H9 (cell line): Measurements from ENCODE around the gene PTK6. TPM values are rescaled to one million over a fixed set of nuclear protein-coding genes. Genes with fewer than 3 reads are reported as not detected.
"Not testable (repeated sequence)": the region's sequence is repeated elsewhere in the genome, so short reads cannot be mapped to it uniquely, and the experiment has no call there.

ENCODE experiments used
- DNase-seq: peaks from one replicate; pipeline ENCODE4 v3.0.0-alpha.2; 2017
- H2AFZ ChIP-seq: one replicate; pipeline ENCODE4 v1.6.1; 2013; ENCODE audit warnings: mild to moderate bottlenecking, low read length, control low read depth, moderate library complexity
- H2AK5ac ChIP-seq: 2 replicates; pipeline ENCODE4 v1.6.1; 2013; ENCODE audit warnings: low read length, control low read depth, mixed read lengths; ENCODE audit not compliant: insufficient read length
- H2BK120ac ChIP-seq: one replicate; pipeline ENCODE4 v1.6.1; 2013; ENCODE audit warnings: low read depth, mild to moderate bottlenecking, low read length, control low read depth, inconsistent platforms; ENCODE audit not compliant: poor library complexity, severe bottlenecking
- H2BK12ac ChIP-seq: 2 replicates; pipeline ENCODE4 v1.6.1; 2013; ENCODE audit warnings: low read length, control low read depth, mixed read lengths, low read depth; ENCODE audit not compliant: insufficient read length
- H2BK15ac ChIP-seq: 2 replicates; pipeline ENCODE4 v1.6.1; 2013; ENCODE audit warnings: low read depth, low read length, control low read depth
- H2BK20ac ChIP-seq: one replicate; pipeline ENCODE4 v1.6.1; 2013; ENCODE audit warnings: low read depth, mild to moderate bottlenecking, low read length, control low read depth, inconsistent platforms; ENCODE audit not compliant: poor library complexity, severe bottlenecking
- H2BK5ac ChIP-seq: 2 replicates; pipeline ENCODE4 v1.6.1; 2013; ENCODE audit warnings: low read length, control low read depth, mixed read lengths; ENCODE audit not compliant: insufficient read length
- H3K14ac ChIP-seq: 2 replicates; pipeline ENCODE4 v1.6.1; 2013; ENCODE audit warnings: low read length, control low read depth; ENCODE audit not compliant: insufficient read depth
- H3K18ac ChIP-seq: 2 replicates; pipeline ENCODE4 v1.6.1; 2013; ENCODE audit warnings: low read depth, mild to moderate bottlenecking, mixed read lengths, low read length, control low read depth; ENCODE audit not compliant: insufficient read length
- H3K23ac ChIP-seq: 2 replicates; pipeline ENCODE4 v1.6.1; 2013; ENCODE audit warnings: low read length, control low read depth, mixed read lengths, low read depth; ENCODE audit not compliant: insufficient read length
- H3K23me2 ChIP-seq: 2 replicates; pipeline ENCODE4 v1.6.1; 2013; ENCODE audit warnings: low read depth, mild to moderate bottlenecking, mixed read lengths, low read length, control low read depth; ENCODE audit not compliant: insufficient read length, poor library complexity, severe bottlenecking
- H3K27ac ChIP-seq: 2 replicates; pipeline ENCODE4 v1.5.1; 2013; ENCODE audit warnings: low read length, control low read depth, mixed read lengths, low read depth; ENCODE audit not compliant: insufficient read length
- H3K27me3 ChIP-seq: 2 replicates; pipeline ENCODE4 v1.6.1; 2013; ENCODE audit warnings: low read length, control low read depth, inconsistent platforms; ENCODE audit not compliant: insufficient read depth
- H3K4ac ChIP-seq: 2 replicates; pipeline ENCODE4 v1.6.1; 2013; ENCODE audit warnings: low read depth, mild to moderate bottlenecking, control low read depth, inconsistent platforms, low read length, moderate library complexity
- H3K4me1 ChIP-seq: 2 replicates; pipeline ENCODE4 v1.6.1; 2013; ENCODE audit warnings: low read length, control low read depth, inconsistent platforms; ENCODE audit not compliant: insufficient read depth
- H3K4me2 ChIP-seq: 2 replicates; pipeline ENCODE4 v1.6.1; 2013; ENCODE audit warnings: low read length, control low read depth, mixed read lengths; ENCODE audit not compliant: insufficient read length, insufficient read depth
- H3K56ac ChIP-seq: 2 replicates; pipeline ENCODE4 v1.6.1; 2013; ENCODE audit warnings: low read depth, mild to moderate bottlenecking, mixed read lengths, low read length, control low read depth; ENCODE audit not compliant: insufficient read length
- H3K79me1 ChIP-seq: 2 replicates; pipeline ENCODE4 v1.6.1; 2013; ENCODE audit warnings: low read depth, mild to moderate bottlenecking, moderate library complexity, low read length, control low read depth, inconsistent platforms; ENCODE audit not compliant: insufficient read depth, poor library complexity, severe bottlenecking
- H3K79me2 ChIP-seq: 2 replicates; pipeline ENCODE4 v1.6.1; 2013; ENCODE audit warnings: low read length, control low read depth, inconsistent platforms; ENCODE audit not compliant: insufficient read depth
- H3K9ac ChIP-seq: 2 replicates; pipeline ENCODE4 v1.6.1; 2013; ENCODE audit warnings: low read length, control low read depth, mixed read lengths; ENCODE audit not compliant: insufficient read length; ENCODE audit errors: extremely low read depth
- H3K9me3 ChIP-seq: one replicate; pipeline ENCODE4 v1.6.1; 2013; ENCODE audit warnings: low read depth, low read length, inconsistent platforms; ENCODE audit not compliant: control insufficient read depth
- H3T11ph ChIP-seq: one replicate; pipeline ENCODE4 v1.6.1; 2013; ENCODE audit warnings: mild to moderate bottlenecking, low read length, control low read depth, inconsistent platforms
- H4K20me1 ChIP-seq: one replicate; pipeline ENCODE4 v1.6.1; 2013; ENCODE audit not compliant: control insufficient read depth, insufficient read length, insufficient read depth
- H4K5ac ChIP-seq: 2 replicates; pipeline ENCODE4 v1.6.1; 2013; ENCODE audit warnings: low read depth, mild to moderate bottlenecking, mixed read lengths, low read length, control low read depth; ENCODE audit not compliant: insufficient read length
- H4K8ac ChIP-seq: replicated peaks from 2 replicates; pipeline ENCODE4 v1.6.1; 2013; ENCODE audit warnings: low read length, control low read depth, mixed read lengths, low read depth; ENCODE audit not compliant: insufficient read length
- H4K91ac ChIP-seq: 2 replicates; pipeline ENCODE4 v1.6.1; 2013; ENCODE audit warnings: low read depth, mild to moderate bottlenecking, moderate library complexity, mixed read lengths, low read length, control low read depth; ENCODE audit not compliant: insufficient read length
- H3K27ac Mint-ChIP-seq, 3 experiments: 2 replicates in 2 of 3; 3 replicates in 1 of 3; pipeline ENCODE4 v1.8.0; 2020 to 2021; ENCODE audit warnings: mixed read lengths in 3 of 3, mild to moderate bottlenecking in 1 of 3, moderate library complexity in 1 of 3
- H3K27me3 Mint-ChIP-seq: 2 replicates; pipeline ENCODE4 v1.8.0; 2021; ENCODE audit warnings: low read depth, mild to moderate bottlenecking, moderate library complexity, mixed read lengths
- H3K36me3 Mint-ChIP-seq, 3 experiments: 2 replicates in 2 of 3; 3 replicates in 1 of 3; pipeline ENCODE4 v1.8.0; 2020 to 2021; ENCODE audit warnings: low read depth in 3 of 3, mixed read lengths in 3 of 3; ENCODE audit not compliant: insufficient read depth in 1 of 3
- H3K4me1 Mint-ChIP-seq, 2 experiments: 2 replicates each; pipeline ENCODE4 v1.8.0; 2020; ENCODE audit warnings: mixed read lengths in 2 of 2
- H3K4me3 Mint-ChIP-seq, 2 experiments: 2 replicates in 1 of 2; 3 replicates in 1 of 2; pipeline ENCODE4 v1.8.0; 2020 to 2021; ENCODE audit warnings: mild to moderate bottlenecking in 2 of 2, mixed read lengths in 2 of 2, moderate library complexity in 1 of 2
- H3K9me3 Mint-ChIP-seq, 2 experiments: 2 replicates in 1 of 2; 3 replicates in 1 of 2; pipeline ENCODE4 v1.8.0; 2020; ENCODE audit warnings: mild to moderate bottlenecking in 2 of 2, mixed read lengths in 2 of 2, moderate library complexity in 1 of 2
- CTCF ChIP-seq: fragments of 200-600 bp; sonication (generic); conservative IDR thresholded peaks from 3 replicates; pipeline ENCODE4 v1.8.0; 2021; ENCODE audit warnings: antibody characterized with exemption, mild to moderate bottlenecking
- WGBS: extraction: QIAGEN DNeasy Blood & Tissue Kit; methylation state at CpG from one replicate; pipeline ENCODE4 v1.1.7; 2013; ENCODE audit warnings: missing lambda C conversion rate, low lambda C conversion rate, mixed read lengths; ENCODE audit not compliant: insufficient read length; ENCODE audit errors: extremely low coverage; 5-methylcytosine and 5-hydroxymethylcytosine counted together
- total RNA-seq: library from RNA; stranded (reverse); gene quantifications from 2 replicates; pipeline ENCODE4 v1.2.1, GENCODE V29; 2021

The PTK6 gene
- total RNA-seq, 1 experiment from 2014 or later = 0.46 TPM

DNA sequence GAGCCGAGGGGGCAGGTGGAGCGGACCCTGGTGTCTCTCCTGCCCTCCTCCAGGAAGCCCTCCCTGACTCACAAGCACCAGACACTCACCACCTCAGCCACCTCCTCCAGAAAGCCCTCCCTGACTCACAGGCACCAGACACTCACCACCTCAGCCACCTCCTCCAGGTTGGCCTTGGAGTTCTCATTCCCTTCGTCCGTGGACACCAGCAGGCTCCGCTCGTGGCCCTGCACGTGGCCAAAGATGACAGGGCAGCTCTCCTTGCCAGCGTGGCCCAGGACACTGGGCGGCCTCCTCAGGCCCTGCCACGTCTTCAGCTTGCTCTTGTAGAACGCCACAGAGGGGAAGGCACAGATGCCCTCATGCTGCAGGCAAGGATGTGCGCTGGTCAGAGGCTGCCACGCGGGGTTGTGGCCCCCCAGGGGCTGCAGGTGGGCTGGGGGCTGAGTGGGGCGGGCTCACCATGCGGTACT is 23.2 kb upstream of the PTK6 start:
- no peak overlapping the region for H2AK5ac ChIP-seq
- no peak overlapping the region for H2BK5ac ChIP-seq
- H4K8ac ChIP-seq = no peak overlapping the region
- H3K9me3 Mint-ChIP-seq = no peaks in the 10 kb centered on the region
- peaks cover 3 to 12% (median 11%) of the 10 kb centered on the region in 3 experiments; a peak in 6 of 7 replicates for H3K36me3 Mint-ChIP-seq
- H3K4me2 ChIP-seq = no peak overlapping the region
- peaks cover 5 to 7% of the 10 kb centered on the region in 2 experiments for H3K4me1 Mint-ChIP-seq
- H3K14ac ChIP-seq = no peak overlapping the region
- no peak overlapping the region for H3K23ac ChIP-seq
- H2BK12ac ChIP-seq = no peak overlapping the region
- H3K27ac Mint-ChIP-seq = peak overlapping the region in 2 of 3 experiments; percentile 39 to 87; a peak in 2 of 7 replicates
- H3K4ac ChIP-seq = no peak overlapping the region
- H3T11ph ChIP-seq = no peak overlapping the region
- no peak overlapping the region for H2AFZ ChIP-seq
- H3K27me3 ChIP-seq = no peaks in the 10 kb centered on the region
- no peak overlapping the region for H3K27ac ChIP-seq
- H3K79me2 ChIP-seq = no peaks in the 10 kb centered on the region
- no peaks in the 10 kb centered on the region for H3K23me2 ChIP-seq
- H3K4me1 ChIP-seq = no peaks in the 10 kb centered on the region
- no peak overlapping the region for H2BK120ac ChIP-seq
- DNase-seq = no peak
- no peak overlapping the region for H3K18ac ChIP-seq
- H3K9ac ChIP-seq = no peak overlapping the region
- no peak overlapping the region for H2BK20ac ChIP-seq
- no peak overlapping the region for H3K56ac ChIP-seq
- H3K79me1 ChIP-seq = no peaks in the 10 kb centered on the region
- no peaks in the 10 kb centered on the region for H3K27me3 Mint-ChIP-seq
- H3K9me3 ChIP-seq = no peaks in the 10 kb centered on the region
- no peak overlapping the region for H4K91ac ChIP-seq
- TF ChIP-seq CTCF = no peak
- peak overlapping the region in 1 of 2 experiments; percentile 52; a peak in 1 of 5 replicates for H3K4me3 Mint-ChIP-seq
- WGBS = no CpG with 5 or more reads among the region's 16 CpGs
- no peaks in the 10 kb centered on the region for H4K20me1 ChIP-seq
- H4K5ac ChIP-seq = no peak overlapping the region
- H2BK15ac ChIP-seq = no peak overlapping the region

DNA sequence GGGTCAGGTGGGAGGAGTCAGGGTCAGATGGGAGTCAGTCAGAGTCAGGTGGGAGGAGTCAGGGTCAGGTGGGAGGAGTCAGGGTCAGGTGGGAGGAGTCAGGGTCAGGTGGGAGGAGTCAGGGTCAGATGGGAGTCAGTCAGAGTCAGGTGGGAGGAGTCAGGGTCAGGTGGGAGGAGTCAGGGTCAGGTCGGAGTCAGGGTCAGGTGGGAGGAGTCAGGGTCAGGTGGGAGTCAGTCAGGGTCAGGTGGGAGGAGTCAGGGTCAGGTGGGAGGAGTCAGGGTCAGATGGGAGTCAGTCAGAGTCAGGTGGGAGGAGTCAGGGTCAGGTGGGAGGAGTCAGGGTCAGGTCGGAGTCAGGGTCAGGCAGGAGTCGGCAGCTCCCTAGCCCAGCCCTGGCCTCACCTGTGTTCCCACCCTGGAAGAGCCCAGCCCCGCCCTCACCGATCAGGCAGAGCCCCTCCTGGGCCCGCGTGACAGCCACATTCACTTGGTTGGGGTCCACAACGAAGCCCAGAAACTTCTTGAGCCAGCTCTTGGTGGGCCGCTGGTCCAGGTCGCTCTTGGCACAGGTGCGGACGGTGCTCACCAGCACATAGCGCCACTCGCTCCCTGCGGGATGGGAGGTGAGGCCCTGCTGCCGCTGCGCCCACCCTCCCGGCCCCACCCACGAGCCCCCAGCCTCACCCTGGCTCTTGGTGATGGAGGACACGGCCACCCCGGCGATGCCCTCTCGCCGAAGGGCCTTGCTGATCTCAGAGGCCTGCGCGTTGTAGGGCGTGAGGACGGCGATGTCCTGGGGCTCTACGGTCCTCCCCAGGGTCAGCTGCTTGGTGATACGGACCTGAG is 22.5 kb upstream of the PTK6 start:
- H2BK12ac ChIP-seq, H3K27ac ChIP-seq, H3K4me3 Mint-ChIP-seq, H3K14ac ChIP-seq, H3K4me1 ChIP-seq, H3K23me2 ChIP-seq, H3K18ac ChIP-seq, H2BK20ac ChIP-seq, H4K91ac ChIP-seq, H3K27me3 ChIP-seq, H3K79me1 ChIP-seq, H3K79me2 ChIP-seq, H4K20me1 ChIP-seq, H3K9me3 ChIP-seq, H2AFZ ChIP-seq, H3K9ac ChIP-seq, H2BK5ac ChIP-seq, DNase-seq, H3K56ac ChIP-seq, H3T11ph ChIP-seq, H3K27ac Mint-ChIP-seq, H3K4me2 ChIP-seq, H3K23ac ChIP-seq, H3K4ac ChIP-seq, H3K4me1 Mint-ChIP-seq, H2BK120ac ChIP-seq, H4K5ac ChIP-seq, H3K9me3 Mint-ChIP-seq, H3K27me3 Mint-ChIP-seq, H2AK5ac ChIP-seq, H2BK15ac ChIP-seq, H4K8ac ChIP-seq: not testable (repeated sequence)
- H3K36me3 Mint-ChIP-seq = peaks cover 3 to 12% (median 11%) of the 10 kb centered on the region in 3 experiments; a peak in 6 of 7 replicates
- no CpG with 5 or more reads among the region's 31 CpGs for WGBS
